NCI-H146 (cell line): Measurements from ENCODE around the gene SRCAP.
A peak's percentile ranks its signal among the peaks of the same experiment; 100 is the strongest.
"Not testable (repeated sequence)": the region's sequence is repeated elsewhere in the genome, so short reads cannot be mapped to it uniquely, and the experiment has no call there.

Experiments used
- DNase-seq: peaks from one replicate; lab custom pipeline; 2025; lab: John Stamatoyannopoulos, UW

Gene SRCAP

DNA sequence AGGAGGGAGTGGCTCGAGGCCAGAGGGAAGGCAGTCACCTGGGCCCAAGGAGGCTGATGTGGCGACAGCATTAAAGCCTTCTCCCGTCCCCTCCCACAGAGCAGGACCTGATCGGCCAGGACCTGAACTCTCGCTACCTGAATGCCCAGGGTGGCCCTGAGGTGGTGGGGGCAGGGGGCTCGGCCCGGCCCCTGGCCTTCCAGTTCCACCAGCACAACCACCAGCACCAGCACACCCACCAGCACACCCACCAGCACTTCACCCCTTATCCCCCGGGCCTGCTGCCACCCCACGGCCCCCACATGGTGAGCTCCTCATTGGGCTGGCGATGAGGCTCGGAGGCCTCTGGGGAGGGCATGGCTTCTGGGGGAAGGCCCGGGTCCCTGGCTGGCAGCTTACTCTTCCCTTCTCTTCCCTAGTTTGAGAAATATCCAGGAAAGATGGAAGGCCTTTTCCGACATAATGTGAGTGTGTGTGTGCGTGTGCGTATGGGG is 34.3 kb upstream of the SRCAP start:
- DNase-seq: no peak

- no peak for DNase-seq
These were observed 33.7 kb upstream of the SRCAP start for GRCh38 chr16:30665155-30665829.

- no peak for DNase-seq
These were observed 33.2 kb upstream of the SRCAP start for GRCh38 chr16:30665830-30666190.

GRCh38 chr16:30666681-30667080 is 32.3 kb upstream of the SRCAP start:
- no peak for DNase-seq

DNA sequence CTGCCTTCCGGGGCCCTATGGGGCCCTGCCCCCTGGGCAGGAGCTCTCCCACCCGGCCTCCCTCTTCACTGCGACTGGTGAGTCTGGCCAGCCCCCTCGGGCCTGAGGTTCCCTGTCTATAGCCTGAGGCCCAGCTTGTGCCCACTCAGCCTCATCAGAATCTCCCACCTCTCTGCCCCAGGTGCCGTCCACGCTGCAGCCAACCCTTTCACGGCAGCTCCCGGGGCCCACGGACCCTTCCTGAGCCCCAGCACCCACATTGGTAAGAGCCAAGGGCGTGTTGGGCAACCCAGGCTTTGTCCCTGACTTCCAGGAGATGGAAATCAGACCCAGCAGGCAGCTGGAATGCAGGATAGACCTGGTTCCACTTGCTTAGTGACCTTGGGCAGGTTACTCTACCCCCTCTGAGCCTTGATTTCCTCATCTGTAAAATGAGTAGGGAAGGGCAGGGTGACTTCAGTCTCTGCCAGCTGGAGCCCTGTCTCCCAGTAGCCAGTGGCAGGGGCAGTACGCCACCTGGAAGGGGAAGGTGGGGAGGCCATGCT is 31.5 kb upstream of the SRCAP start:
- no peak for DNase-seq

DNA sequence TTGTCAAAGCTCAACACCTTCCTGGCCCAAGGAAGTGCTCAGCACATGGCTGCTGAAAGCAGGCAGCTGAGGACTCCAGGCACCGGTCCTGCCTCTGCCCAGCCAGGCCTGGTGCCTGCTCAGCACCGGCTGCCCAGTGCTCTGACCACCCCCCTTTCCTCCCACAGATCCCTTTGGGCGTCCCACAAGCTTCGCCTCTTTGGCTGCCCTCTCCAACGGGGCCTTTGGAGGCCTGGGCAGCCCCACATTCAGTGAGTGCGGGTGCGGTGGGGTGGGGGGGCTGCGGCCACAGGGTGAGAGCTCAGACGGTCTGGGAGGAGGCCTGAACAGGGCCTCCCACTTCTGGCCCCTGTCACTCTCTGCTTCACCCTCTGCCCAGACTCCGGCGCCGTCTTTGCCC is 30.6 kb upstream of the SRCAP start:
- DNase-seq: no peak

- no peak for DNase-seq
These were observed 29.7 kb upstream of the SRCAP start for GRCh38 chr16:30669026-30669902.

DNA sequence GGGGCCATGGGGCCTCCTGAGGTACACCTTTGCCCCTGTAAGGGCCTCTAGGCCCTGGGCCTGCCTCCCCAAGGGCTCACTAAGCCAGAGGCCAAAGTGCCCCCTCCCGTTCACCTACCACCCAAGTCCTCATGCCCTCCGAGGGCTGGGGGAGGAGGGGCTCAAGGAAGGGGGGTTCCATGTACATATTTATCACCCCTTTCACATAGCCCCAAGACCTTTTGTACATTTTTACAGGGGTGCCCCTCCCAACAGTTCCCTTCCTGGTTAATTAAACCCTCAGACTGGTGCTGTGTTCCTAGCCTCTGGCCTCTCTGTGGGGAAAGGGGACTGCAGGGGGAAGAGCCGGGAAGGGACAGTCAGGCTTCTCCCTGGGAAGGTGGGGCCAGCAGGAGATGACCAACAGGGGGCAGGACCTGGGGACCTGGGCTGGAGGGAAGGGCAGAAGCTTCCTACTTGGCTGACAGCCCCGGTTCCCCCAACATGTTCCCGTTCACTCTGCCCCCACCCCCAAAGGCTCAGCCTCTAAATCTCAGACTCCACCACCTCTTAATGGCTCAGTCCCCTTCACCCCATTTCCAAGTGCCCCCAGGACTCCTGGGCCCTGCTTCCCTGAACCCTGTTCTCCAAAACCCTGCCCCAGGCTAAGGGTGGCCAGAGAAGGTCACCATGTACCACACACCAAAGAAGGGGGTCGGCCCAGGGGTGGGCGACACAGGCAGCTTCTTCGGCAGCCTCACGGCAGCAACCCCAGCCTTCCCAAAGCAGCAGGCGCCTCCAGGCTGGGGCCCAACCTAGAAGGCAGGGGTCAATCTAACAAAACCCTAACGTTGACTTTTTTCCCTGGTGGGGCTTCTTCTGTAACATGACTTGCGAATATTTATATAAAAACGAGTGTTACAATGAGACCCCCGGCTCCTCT is 28.8 kb upstream of the SRCAP start:
- DNase-seq: no peak

- no peak for DNase-seq
These were observed 23.8 kb upstream of the SRCAP start for GRCh38 chr16:30675143-30675542.

- no peak for DNase-seq
These were observed 20.9 kb upstream of the SRCAP start for GRCh38 chr16:30677931-30678585.

DNA sequence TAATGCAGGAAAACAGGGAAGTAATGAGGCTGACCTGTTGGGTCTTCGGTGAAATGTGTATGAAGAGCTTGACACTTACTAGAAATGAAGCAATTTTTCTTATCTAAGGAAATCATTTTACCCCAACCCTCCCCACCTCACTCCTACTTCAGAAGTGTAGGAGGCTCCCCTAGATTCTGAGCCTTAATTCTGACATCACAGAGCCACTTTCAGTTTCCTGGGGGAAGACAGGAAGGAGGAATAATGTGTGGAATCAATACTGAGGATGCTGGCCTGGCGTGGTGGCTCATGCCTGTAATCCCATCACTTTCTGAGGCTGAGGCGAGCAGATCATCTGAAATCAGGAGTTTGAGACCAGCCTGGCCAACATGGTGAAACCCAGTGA is 20.4 kb upstream of the SRCAP start:
- no peak for DNase-seq

- DNase-seq: no peak
These were observed 18.6 kb upstream of the SRCAP start for GRCh38 chr16:30680326-30680725.

DNA sequence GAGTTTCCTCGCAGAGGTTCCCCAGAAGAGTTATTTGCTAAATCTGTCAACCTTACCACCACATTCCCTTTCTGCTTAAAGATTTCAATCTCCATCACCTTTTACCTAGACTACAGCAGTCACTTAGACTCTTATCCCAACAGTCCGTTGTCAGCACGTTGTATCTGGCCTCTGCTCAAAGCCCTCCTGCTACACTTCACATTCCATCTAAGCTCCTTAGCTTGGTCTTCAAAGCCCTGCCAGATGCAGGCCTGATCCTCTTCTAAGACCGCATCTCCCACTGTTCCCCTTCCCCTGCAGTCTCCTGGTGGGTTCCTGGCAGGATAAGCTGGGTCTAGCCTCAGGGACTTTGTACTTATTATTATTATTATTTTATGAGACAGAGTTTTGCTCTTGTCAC is 10.3 kb upstream of the SRCAP start:
- DNase-seq: no peak

GRCh38 chr16:30691907-30692306 is 7.1 kb upstream of the SRCAP start:
- no peak for DNase-seq

DNA sequence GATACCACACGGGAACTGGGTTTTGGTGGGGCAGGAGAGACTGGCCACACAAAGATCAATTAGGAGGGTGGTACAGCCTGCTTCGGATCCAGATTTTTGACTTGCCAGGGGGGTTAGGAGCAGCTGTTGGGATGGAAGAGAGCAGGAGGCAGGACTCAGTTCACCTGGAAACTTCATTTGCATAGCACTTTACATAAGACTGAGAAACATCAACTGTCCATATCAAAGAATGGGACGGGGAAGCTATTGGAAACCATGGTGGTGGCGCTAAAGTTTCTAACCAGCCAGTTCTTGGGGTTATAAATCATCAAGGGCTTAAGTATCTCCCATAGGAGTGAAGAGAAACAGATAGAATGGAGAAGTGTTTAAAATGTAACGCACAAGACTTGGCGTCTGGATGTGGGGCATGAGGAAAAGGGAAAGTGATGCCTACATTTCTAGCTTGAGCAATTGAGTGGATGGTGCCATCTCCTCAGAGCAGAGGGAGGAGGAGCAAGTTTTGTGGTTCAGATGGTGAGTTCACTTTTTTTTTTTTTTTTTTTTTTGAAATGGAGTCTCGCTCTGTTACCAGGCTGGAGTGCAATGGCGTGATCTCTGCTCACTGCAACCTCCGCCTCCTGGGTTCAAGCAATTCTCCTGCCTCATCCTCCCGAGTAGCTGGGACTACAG is 6.4 kb upstream of the SRCAP start:
- no peak for DNase-seq

GRCh38 chr16:30694926-30695693 is 3.9 kb upstream of the SRCAP start:
- DNase-seq: no peak

GRCh38 chr16:30696646-30697045 is 2.3 kb upstream of the SRCAP start:
- not testable (repeated sequence) for DNase-seq

GRCh38 chr16:30697264-30698138 is 1.5 kb upstream of the SRCAP start:
- DNase-seq: peak; percentile 98

DNA sequence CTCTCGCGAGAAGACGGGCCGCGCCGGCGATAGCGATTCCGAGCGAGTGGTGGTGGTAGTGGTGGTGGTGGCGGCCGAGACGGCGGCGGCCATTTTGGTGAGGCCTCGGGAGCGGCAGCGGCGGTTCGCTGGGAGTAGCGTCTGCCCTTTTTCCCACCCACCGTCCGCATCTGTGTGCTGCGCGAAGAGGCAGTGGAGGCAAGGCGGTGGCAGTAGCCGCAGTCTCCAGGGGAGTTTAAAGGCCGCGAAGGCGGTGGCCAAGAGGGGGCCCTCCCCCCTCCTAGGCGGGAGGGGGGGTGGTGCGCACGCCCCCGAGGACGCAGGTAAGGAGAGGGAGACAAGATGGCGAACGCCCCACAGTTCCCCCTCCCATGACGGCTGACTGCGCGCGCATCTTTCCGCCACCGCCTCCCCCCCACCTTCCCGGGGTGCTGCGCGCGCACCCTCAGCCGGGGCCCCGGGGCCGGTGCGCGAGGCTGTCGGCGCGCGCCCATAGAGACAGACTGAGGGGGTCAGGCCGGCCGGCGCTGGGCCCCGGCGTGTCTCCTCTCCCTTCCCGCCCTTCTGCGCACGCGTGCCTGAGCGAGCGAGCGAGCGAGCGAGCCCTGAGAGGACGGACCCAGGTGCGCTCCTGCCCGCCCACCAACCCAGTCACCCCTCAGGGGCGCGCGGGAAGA is 694 bp upstream of the SRCAP start:
- DNase-seq: peak; percentile 95
